ENCODE results near the gene WNT16.
"Not testable (repeated sequence)": the region's sequence is repeated elsewhere in the genome, so short reads cannot be mapped to it uniquely, and the experiment has no call there.

Gene WNT16

GRCh38 chr7:121307021-121307574, 21.7 kb upstream of the WNT16 start:
- DNase-seq: no peak

- DNase-seq: no peak
These were observed 15.5 kb upstream of the WNT16 start for GRCh38 chr7:121313220-121313792.

GRCh38 chr7:121313793-121314676, 14.8 kb upstream of the WNT16 start:
- DNase-seq: no peak

- not testable (repeated sequence) for DNase-seq
These were observed 13.6 kb upstream of the WNT16 start for GRCh38 chr7:121315170-121315569.

- DNase-seq: no peak
These were observed 6.3 kb upstream of the WNT16 start for GRCh38 chr7:121322460-121322859.

- no peak for DNase-seq
These were observed 5.1 kb upstream of the WNT16 start for GRCh38 chr7:121323515-121324302.

- DNase-seq: no peak
These were observed 1.1 kb upstream of the WNT16 start for GRCh38 chr7:121327671-121328070.

- DNase-seq: peak; percentile 6
These were observed 622 bp downstream of the WNT16 start for GRCh38 chr7:121329191-121330052.

GRCh38 chr7:121330053-121330833, 1.4 kb downstream of the WNT16 start:
- DNase-seq: no peak

GRCh38 chr7:121331048-121331447, 2.2 kb downstream of the WNT16 start:
- DNase-seq: no peak

GRCh38 chr7:121331574-121331973, 2.8 kb downstream of the WNT16 start:
- DNase-seq: no peak

- no peak for DNase-seq
These were observed 5.6 kb downstream of the WNT16 start for GRCh38 chr7:121334376-121334775.

- DNase-seq: no peak
These were observed 6.3 kb downstream of the WNT16 start for GRCh38 chr7:121334875-121335648.

- no peak for DNase-seq
These were observed 7.8 kb downstream of the WNT16 start for GRCh38 chr7:121336579-121336978.

GRCh38 chr7:121337398-121337797, 8.6 kb downstream of the WNT16 start:
- peak; percentile 20 for DNase-seq

- no peak for DNase-seq
These were observed 10.3 kb downstream of the WNT16 start for GRCh38 chr7:121339082-121339481.

GRCh38 chr7:121341933-121342332, 13.1 kb downstream of the WNT16 start:
- DNase-seq: no peak

- DNase-seq: no peak
These were observed 13.8 kb downstream of the WNT16 start for GRCh38 chr7:121342631-121343030.

GRCh38 chr7:121343302-121343701, 14.5 kb downstream of the WNT16 start:
- DNase-seq: no peak

GRCh38 chr7:121344093-121344492, 15.3 kb downstream of the WNT16 start:
- DNase-seq: no peak

GRCh38 chr7:121344497-121344896, 15.7 kb downstream of the WNT16 start:
- DNase-seq: no peak

Data from hematopoietic multipotent progenitor cell treated with erythropoietin and hydrocortisone succinate and interleukin-3 and kit ligand, for 6 days (in vitro differentiated cells).